GM21825 (cell line): ENCODE data around the gene ABR.
"Not testable (repeated sequence)": the region's sequence is repeated elsewhere in the genome, so short reads cannot be mapped to it uniquely, and the experiment has no call there.

Experiments used
- ATAC-seq: cut with Tn5 transposase; IDR thresholded peaks from one replicate; pipeline ENCODE4 v1.9.1; 2021; ENCODE audit warnings: mild to moderate bottlenecking, moderate library complexity; ENCODE audit not compliant: unreplicated experiment

The ABR gene

GRCh38 chr17:1150863-1151600 is 28.7 kb downstream of the ABR start:
- no peak for ATAC-seq

- ATAC-seq, result no peak
These were observed 29.9 kb downstream of the ABR start for GRCh38 chr17:1149869-1150268.

GRCh38 chr17:1147664-1148063 is 32.1 kb downstream of the ABR start:
- no peak for ATAC-seq

- ATAC-seq, result no peak
These were observed 33.1 kb downstream of the ABR start for GRCh38 chr17:1146561-1147265.

- ATAC-seq, result no peak
These were observed 34.3 kb downstream of the ABR start for GRCh38 chr17:1145311-1145986.

- ATAC-seq, result no peak
These were observed 35.6 kb downstream of the ABR start for GRCh38 chr17:1144162-1144561.

- no peak for ATAC-seq
These were observed 36.2 kb downstream of the ABR start for GRCh38 chr17:1143573-1143972.

- ATAC-seq, result no peak
These were observed 37.2 kb downstream of the ABR start for GRCh38 chr17:1142561-1142971.

GRCh38 chr17:1137465-1137894 is 42.3 kb downstream of the ABR start:
- no peak for ATAC-seq

- ATAC-seq, result no peak
These were observed 43.0 kb downstream of the ABR start for GRCh38 chr17:1136748-1137147.

GRCh38 chr17:1134634-1135324 is 45.0 kb downstream of the ABR start:
- ATAC-seq, result no peak

- no peak for ATAC-seq
These were observed 49.6 kb downstream of the ABR start for GRCh38 chr17:1130191-1130590.

- ATAC-seq, result not testable (repeated sequence)
These were observed 51.3 kb downstream of the ABR start for GRCh38 chr17:1128463-1128862.

GRCh38 chr17:1126801-1127550 is 52.8 kb downstream of the ABR start:
- no peak for ATAC-seq

- no peak for ATAC-seq
These were observed 53.5 kb downstream of the ABR start for GRCh38 chr17:1126250-1126797.

GRCh38 chr17:1125788-1126145 is 54.0 kb downstream of the ABR start:
- no peak for ATAC-seq

- no peak for ATAC-seq
These were observed 54.6 kb downstream of the ABR start for GRCh38 chr17:1124896-1125787.

GRCh38 chr17:1123921-1124715 is 55.7 kb downstream of the ABR start:
- ATAC-seq, result no peak
